Stimulated activated CD4-positive, alpha-beta T cell treated with anti-CD3 and anti-CD28 coated beads, Interleukin-1b, Interleukin-23, amount 100 ng/mL, for 24 hours (primary cell): ENCODE results near the gene CFAP20.
A peak's percentile ranks its signal among the peaks of the same experiment; 100 is the strongest.

Source experiments
- DNase-seq, 4 experiments: peaks; one replicate each; pipeline ENCODE4 v3.0.0-alpha.2; 2020; ENCODE audit warnings: low read depth in 4 of 4, low spot score in 1 of 4

CFAP20 gene

DNA sequence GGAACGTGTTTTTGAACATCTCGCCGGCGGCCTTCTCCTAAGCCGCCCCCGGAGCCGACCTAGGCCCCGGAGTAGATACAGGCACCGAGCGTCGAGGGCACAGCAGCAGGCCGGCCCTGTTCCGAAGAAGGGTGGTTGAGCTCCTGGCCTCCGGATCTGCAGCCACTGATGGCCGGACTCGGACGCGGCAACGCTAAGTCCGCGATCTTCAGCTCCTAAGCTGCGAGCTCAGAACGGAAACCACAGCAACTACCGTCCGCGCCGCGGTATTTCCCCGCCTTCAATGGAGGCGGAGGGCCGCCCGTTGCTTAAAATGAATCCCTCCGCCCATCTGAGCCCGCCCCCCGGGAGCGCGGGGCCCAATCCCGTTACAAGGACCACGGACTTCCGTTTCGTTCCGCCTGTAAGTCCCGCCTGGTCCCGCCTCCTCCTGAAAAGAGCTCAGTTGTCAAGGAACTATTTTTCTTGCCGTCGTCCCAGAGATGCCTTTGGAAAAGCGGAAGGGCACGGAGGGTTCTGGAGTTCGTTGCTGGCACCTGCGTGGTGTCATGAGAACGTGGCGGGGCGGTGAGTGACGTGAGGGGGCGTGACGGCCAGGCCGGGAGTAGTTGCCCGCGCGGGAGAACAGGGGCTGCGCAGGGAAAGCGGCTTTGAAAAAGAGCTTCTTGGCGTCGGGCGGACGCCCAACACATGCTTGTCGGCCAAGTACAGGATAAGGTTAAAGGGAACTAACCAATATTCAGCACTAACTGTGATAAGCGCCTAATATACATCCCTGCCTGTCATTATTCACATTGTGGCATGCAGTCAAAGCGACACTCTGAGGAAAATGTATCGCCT is at the start of gene CFAP20:
CFAP20 (minus strand) TSS at position 285 of the 840 bp plus-strand sequence; CDS start at position 19, 266 bp downstream.
- peak; percentile 87 to 96 (median 92) for DNase-seq

GRCh38 chr16:58177353-58177710 is 48.2 kb upstream of the CFAP20 start:
- DNase-seq: no peak

- no peak for DNase-seq
Observed at GRCh38 chr16:58176608-58177352, 47.6 kb upstream of the CFAP20 start.

DNA sequence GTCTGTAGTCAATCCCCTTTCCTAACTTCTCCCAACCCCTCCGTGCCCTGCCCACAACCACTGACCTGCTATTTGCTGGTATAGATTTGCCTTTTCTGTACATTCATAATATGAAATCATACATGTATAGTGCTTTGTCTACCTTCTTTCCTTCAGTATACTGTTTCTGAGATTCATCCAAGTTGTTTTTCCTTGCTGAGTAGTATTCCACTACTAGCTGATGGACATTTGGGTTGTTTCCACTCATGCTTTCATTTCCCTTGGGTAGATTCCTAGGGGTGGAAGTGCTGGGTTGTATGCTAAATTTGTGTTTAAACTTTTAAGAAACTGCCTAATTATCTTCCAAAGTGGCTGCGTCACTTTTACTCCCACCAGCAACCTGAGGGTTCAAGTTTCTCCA is 41.0 kb upstream of the CFAP20 start:
- DNase-seq: no peak

DNA sequence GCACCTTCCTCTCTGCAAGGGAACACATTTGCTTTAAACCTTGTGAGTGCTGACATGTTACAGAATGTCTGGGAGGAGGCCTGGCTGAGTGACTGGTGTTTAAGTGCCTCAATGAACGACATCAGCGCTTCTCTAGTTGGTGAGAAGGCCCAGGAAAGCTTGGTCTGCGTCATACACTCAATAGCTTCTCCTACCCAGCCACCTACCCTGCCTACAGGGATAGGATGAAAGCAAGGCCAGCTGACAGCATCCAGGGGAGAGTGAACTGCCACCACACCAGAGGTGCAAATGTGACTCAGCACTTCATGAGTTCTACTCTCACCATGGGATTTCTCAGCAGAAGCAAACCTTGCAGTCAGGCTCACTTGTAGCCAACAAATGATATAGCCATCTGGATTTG is 31.7 kb upstream of the CFAP20 start:
- no peak for DNase-seq

GRCh38 chr16:58158725-58159124 is 29.5 kb upstream of the CFAP20 start:
- DNase-seq: no peak

GRCh38 chr16:58157951-58158540 is 28.9 kb upstream of the CFAP20 start:
- no peak for DNase-seq

DNA sequence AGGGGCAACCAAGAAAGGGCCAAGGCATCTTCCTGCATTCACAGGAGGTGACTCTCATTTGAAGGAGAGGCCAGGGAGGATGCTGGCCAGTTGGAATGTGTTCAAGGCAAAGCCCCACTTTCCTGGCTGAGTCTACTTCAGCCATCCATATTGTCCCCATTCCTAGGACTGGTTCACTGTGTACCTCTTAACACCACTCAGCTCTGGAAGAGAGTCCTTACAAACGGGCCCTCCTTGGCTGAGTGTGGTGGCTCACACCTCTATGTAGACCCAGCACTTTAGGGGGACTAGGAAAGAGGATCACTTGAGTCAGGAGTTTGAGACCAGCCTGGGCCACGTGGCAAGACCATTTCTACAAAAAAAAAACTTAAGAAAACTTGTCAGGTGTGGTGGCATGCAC is 28.1 kb upstream of the CFAP20 start:
- DNase-seq: no peak

DNA sequence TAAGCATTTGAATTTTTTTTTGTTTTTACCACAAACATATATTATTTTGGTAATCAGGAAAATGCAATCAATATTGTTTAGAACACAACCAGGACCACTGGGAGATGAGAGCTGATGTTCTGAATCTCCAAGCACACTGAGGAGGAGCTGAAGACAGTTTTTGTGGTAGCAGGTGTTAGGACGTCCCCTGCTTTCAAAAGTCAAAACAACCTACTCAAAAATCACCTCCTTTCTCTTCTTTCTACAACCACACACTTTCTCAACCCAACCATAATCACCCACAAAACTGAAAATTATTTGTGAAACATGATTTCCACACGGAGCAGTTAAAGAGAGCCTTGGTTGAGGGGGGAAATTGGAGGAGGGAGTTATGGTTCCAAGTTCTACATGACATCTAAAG is 26.7 kb upstream of the CFAP20 start:
- DNase-seq: no peak

DNA sequence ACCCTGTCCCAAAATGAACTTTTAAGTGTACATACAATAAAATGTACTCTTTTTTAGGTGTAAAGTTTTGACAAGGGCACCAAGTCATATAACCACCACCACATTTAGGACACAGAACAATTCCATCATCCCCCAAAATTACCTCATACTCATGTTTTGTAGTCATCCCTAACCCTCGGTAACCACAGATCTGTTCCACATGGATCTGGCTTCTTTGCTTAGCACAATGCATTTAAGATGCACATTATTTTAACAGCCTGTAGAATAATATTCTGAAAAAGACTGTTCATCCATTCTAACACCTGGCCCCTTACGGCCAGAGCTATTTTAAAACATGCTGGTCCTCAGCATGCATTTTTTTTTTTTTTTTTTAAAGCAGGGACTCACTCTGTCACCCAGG is 25.2 kb upstream of the CFAP20 start:
- no peak for DNase-seq

DNA sequence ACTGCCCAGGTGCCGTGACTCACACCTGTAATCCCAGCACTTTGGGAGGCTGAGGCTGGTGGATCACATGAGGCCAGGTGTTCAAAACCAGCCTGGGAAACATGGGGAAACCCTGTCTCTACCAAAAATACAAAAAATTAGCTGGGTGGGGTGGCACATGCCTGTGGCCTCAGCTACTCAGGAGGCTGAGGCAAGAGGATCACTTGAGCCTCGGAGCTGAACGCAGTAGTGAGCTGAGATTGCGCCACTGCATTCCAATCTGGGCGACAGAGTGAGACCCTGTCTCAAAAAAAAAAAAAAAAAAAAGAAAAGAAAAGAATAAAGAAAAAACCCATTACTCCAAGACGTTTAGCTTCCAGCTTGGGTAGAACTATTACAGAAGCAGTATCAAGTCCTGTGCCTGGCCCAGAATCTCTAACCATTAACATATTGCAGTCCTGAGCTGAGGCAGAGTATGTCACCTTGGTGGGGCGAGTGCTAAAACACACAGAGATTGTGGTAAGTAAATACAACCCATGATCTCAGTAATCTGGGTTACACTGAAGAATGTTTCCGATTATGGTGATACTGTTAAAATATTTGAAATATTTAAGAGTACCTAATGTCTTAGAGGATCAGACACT is 23.2 kb upstream of the CFAP20 start:
- no peak for DNase-seq

- DNase-seq: no peak
Observed at GRCh38 chr16:58148526-58148925, 19.3 kb upstream of the CFAP20 start.

- no peak for DNase-seq
Observed at GRCh38 chr16:58148099-58148498, 18.9 kb upstream of the CFAP20 start.

DNA sequence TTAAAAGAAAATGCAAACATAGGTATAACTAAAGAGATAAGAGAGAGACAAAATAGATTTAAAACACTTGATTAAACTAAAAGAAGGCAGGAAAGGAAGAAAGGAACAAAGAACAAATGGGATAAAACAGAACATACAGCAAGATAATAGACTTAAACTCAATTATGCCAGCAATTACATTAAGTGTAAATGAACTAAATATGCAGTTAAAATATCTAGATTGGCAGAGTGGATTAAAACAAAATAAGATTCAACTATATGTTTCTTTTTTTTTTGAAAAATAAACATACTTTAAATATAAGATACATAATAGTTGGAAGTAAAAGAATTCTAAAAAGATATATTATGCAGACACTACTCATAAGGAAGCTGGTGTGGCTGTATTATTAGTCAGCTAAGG is 9.7 kb upstream of the CFAP20 start:
- no peak for DNase-seq

GRCh38 chr16:58137581-58137980 is 8.4 kb upstream of the CFAP20 start:
- no peak for DNase-seq

DNA sequence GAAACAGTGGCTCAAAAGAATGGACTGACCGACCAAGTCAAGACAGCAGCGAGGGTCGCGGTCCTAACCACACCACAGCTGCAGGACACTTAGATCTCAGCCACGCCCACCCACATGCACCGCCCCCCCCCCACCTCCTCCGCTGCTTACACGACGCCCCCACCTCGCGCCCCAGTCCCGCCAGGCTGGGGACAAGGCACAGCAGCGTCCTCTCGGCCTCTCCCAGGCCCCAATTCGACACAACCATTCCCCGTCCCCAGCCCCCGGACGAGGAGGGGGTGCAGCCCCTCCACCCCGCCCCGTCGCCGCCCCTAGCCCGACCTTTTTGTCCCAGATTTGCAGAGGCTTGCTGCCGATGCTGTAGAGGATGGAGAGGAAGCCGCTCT is 477 bp downstream of the CFAP20 start:
- DNase-seq: peak in 1 of 4 experiments; percentile 6

DNA sequence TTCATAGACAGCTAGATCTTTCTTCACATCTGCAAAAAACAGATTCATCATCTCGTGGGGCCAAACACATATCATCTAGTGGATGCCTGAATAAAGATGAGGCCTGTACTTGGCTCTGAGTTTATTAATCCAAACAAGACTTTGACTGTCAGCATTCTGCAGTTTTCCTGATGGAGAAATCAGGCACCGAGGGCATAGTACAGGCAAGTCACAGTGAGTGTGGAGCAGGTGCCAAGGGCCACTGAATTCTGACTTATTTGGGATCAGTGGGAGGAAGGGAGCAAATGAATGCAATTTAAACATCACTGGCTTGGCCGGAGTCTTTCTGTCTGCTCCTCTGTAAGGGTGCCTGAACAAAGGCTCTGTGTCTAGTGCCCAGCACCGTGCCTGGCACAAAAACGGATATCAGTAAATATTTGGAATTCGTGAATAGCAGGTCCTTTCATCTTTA is 975 bp downstream of the CFAP20 start:
- no peak for DNase-seq

- no peak for DNase-seq
Observed at GRCh38 chr16:58127634-58128033, 1.5 kb downstream of the CFAP20 start.

- no peak for DNase-seq
Observed at GRCh38 chr16:58127033-58127556, 2.1 kb downstream of the CFAP20 start.

DNA sequence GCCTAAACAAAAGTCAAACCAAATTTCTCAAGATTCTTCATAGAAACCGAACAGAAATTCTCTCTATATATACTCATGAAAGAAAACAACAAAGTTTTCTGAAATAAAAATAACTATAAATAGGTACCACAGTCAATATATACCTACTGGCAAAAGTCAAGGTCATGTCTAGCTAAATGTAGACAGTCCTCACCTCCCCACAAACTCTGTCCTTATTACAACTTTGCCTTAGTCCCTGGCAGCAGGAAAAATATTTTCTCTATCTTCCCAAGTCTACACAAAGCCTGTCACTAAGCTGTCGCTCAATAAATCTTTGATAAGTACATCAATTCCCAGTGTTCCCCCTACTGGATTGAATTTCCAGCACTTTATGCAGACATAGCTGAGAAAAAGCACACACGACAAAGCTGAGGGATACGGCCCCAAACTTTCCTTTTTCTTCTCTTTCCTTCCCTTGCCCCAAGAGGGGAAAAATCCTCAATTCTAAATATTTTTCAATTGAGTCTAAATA is 2.7 kb downstream of the CFAP20 start:
- DNase-seq: no peak

DNA sequence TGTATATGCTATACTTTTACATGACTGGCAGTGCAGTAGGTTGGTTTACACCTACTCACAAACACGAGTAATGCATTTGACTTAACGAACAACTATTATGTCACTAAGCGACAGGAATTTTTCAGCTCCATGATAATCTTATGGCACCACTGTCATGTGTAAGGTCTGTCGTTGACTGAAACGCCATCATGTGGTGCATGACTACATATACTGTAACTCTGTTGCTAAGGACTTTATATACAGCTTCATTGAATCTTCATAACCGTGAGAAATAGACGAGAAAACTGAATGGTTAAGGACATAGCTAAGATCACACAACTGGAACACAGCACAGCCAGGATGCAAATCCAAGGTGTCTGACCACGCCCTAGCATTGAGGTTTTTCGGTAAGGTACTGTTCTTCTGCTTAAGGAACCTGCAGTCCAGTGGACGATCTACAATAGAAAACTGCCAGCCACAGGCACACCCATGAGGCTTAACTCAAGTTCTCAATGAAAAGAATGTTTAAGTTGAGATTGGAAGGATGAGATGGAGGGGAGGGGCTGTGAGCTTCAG is 3.3 kb downstream of the CFAP20 start:
- no peak for DNase-seq
